Glomerular visceral epithelial cell (primary cell): ENCODE data around the gene LRRC38.
"Not testable (repeated sequence)": the region's sequence is repeated elsewhere in the genome, so short reads cannot be mapped to it uniquely, and the experiment has no call there.

Source experiments
- DNase-seq: peaks from one replicate; pipeline ENCODE4 v3.0.0-alpha.2; 2016; ENCODE audit errors: extremely low spot score

LRRC38 gene

DNA sequence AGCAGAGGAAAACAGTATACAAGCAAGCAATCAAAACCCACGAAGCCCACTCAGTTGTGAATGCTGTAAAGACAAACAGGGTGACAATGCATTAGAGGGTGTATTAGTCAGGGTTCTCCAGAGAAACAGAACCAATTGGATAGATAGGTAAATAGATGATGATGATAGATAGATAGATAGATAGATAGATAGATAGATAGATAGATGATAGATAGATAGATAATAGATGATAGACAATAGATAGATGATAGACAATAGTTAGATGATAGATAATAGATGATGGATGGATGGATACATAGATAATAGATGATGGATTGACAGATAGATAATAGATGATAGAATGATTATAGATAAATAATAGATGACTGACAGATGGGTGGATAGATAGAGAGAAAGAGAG, 48.3 kb downstream of the LRRC38 start:
- DNase-seq: no peak

DNA sequence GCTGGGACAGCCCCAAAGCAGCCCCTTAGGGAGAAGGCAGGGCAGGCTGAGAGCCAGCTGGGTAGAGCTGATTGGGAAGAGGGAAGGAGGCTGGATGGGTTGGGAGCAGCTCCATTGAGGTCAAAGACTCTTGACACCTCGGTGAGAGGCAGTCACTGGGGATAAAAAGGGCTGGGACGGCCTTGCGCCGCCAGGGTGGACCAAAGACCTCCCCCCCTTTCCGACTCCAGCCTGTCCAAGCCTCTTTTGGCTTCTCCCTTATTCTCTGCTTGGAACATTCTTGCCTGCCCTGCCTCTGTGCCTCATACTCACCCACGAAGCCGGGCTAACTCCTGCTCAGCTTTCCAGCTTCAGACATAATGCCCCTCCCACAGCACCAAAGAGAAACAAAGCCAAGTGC, 51.1 kb downstream of the LRRC38 start:
- no peak for DNase-seq

GRCh38 chr1:13461977-13462376, 51.8 kb downstream of the LRRC38 start:
- no peak for DNase-seq

DNA sequence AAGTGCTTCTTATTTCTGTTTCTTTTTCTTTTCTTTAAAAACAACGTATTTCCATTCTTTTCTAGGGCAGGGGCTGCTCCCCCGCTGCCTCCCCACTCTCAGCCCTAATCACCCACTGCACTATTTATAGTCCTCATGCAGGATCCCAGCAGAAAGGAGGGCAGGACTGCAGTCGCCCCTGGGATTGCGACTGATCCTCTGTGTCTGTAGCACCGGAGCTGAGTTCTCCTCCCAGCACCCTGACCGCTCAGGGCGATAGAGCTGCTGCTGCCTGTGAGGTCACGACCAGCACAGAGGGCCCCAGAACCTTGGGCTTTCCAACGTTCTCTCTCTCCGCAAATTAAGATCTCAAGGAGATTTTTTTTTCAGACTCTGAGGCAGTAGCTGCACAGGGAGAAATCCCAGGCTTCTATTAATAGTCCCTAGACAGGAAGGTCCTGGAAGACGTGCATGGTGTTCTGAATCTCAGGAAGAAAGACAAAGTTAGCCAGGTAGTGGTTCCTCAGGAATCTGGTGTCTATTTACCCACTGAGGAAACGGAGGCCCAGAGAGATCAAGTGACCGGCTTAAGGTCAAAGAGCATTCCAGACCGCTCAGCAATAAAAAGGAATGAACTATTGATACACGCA, 56.8 kb downstream of the LRRC38 start:
- no peak for DNase-seq

GRCh38 chr1:13451399-13451965, 62.3 kb downstream of the LRRC38 start:
- no peak for DNase-seq

GRCh38 chr1:13450204-13450603, 63.6 kb downstream of the LRRC38 start:
- no peak for DNase-seq

- DNase-seq: no peak
Measured at GRCh38 chr1:13443335-13443979, 70.3 kb downstream of the LRRC38 start.

DNA sequence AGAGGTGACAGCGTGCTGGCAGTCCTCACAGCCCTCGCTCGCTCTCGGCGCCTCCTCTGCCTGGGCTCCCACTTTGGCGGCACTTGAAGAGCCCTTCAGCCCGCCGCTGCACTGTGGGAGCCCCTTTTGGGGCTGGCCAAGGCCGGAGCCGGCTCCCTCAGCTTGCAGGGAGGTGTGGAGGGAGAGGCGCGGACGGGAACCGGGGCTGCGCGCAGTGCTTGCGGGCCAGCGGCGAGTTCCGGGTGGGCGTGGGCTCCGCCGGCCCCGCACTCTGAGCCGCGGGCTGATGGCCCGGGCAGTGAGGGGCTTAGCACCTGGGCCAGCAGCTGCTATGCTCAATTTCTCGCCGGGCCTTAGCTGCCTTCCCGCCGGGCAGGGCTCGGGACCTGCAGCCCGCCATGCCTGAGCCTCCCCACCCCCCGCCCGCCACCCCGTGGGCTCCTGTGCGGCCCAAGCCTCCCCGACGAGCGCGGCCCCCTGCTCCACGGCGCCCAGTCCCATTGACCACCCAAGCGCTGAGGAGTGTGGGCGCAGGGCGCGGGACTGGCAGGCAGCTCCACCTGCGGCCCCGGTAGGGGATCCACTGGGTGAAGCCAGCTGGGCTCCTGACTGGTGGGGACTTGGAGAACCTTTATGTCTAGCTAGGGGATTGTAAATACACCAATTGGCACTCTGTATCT, 74.6 kb downstream of the LRRC38 start:
- DNase-seq: not testable (repeated sequence)

GRCh38 chr1:13435458-13435857, 78.3 kb downstream of the LRRC38 start:
- DNase-seq: no peak

- DNase-seq: not testable (repeated sequence)
Measured at GRCh38 chr1:13433694-13434358, 80.0 kb downstream of the LRRC38 start.

- DNase-seq: no peak
Measured at GRCh38 chr1:13432251-13432650, 81.6 kb downstream of the LRRC38 start.

DNA sequence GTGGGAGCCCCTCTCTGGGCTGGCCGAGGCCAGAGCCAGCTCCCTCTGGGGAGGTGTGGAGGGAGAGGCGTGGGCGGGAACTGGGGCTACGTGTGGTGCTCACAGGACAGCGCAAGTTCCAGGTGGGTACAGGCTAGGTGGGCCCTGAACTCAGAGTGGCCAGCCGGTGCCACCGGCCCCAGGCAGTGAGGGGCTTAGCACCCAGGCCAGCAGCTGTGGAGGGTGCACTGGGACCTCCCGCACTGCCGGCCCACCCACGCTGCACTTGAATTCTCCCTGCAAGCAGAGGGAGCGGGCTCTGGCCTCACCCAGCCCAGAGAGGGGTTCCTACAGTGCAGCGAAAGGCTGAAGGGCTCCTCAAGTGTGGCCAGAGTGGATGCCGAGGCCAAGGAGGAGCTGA, 83.3 kb downstream of the LRRC38 start:
- no peak for DNase-seq
